Frontal cortex (tissue), 4 donors: ENCODE data around the gene TSC1. TPM values are rescaled to one million over a fixed set of nuclear protein-coding genes. Genes with fewer than 3 reads are reported as not detected.

Experiments used
- DNase-seq, 2 donors: peaks; one replicate each; pipeline ENCODE4 v3.0.0; 2012; ENCODE audit warnings: low spot score in 2 of 2
- FAIRE-seq: peaks from 2 replicates; lab custom pipeline; 2012; peaks lifted over from hg19 to GRCh38; lab: Jason Lieb, UNC
- small RNA-seq: library from RNA; depleted of rRNA; stranded (forward); fragments of <200 nt; gene quantifications from one replicate; pipeline ENCODE3, GENCODE V24; 2014
- total RNA-seq: library from RNA; depleted of rRNA; stranded (reverse); fragments of >200 nt; gene quantifications from one replicate; pipeline ENCODE4 v1.2.3, GENCODE V29; 2014
- donor health status: control.
- donor health status: control.
- donor health status: control.

TSC1 gene
- total RNA-seq, 1 donor from 2014 or later: 36.7 TPM

- DNase-seq (no peak), FAIRE-seq (no peak)
These were observed 97.4 kb downstream of the TSC1 start for GRCh38 chr9:132846918-132847515.

DNA sequence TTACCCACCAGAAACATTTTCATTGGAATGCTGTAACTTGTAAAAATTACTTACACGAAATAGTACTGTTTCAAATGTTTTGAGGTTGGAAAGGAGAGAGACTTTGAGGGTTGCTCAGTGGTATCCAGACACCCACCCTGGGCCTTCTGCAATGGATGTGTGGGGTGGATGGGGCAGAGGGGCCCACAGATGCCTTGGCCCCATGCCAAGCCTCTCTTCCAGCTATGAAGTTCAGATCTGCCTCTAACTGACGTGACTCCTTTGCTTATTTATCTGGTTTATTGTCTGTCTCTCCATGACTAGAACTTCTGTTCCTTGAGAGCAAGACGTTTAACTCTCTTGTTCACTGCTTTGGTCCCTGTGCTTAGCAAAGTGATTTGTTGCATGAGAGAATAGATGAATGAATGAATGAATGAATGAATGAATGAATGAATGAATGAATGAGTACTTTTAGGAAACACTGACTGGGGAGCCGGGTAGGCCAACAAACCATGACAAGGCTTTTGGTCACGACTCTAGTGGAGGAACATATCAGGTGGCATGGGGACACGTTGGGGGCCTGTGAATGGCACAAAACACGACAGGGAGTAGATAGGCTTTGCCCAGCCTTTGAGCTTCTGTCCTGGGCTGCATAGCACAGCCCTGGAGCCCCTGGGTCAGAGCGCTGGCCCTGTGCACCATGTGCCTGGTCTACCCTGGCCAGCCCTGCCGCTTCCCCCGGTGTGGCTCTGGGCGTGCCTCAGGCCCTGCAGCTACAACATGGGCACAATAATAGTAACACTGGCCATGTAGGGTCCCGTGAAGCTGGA is 98.1 kb downstream of the TSC1 start:
- FAIRE-seq: no peak
- no peak for DNase-seq

GRCh38 chr9:132842124-132843044 is 102.0 kb downstream of the TSC1 start:
- FAIRE-seq (no peak), DNase-seq (no peak)

Small RNAs within 50 kb of the gene (small RNA-seq; reads per million reads assigned to genes)
- gene AL593851.1 (not detected), gene MIR548AW (0.10 reads per million), gene RNU7-21P (not detected)

Other genes with a start within 250 kb of the TSC1 start
- 1.2 TPM for gene AK8, start 66.3 kb downstream of the TSC1 start, total RNA-seq
- 2.0 TPM for gene SPACA9, start 65.7 kb downstream of the TSC1 start, total RNA-seq
- gene GFI1B, start 34.1 kb upstream of the TSC1 start, total RNA-seq: 0.41 TPM
- gene GTF3C5, start 86.4 kb upstream of the TSC1 start, total RNA-seq: 31.0 TPM
- gene CEL, start 117.4 kb upstream of the TSC1 start, total RNA-seq: 0.41 TPM
- 79.9 TPM for gene RALGDS, start 176.6 kb upstream of the TSC1 start, total RNA-seq
- 2.0 TPM for gene GBGT1, start 219.3 kb upstream of the TSC1 start, total RNA-seq